ENCODE measurements around the gene SLC26A6. TPM values are rescaled to one million over a fixed set of nuclear protein-coding genes. Genes with fewer than 3 reads are reported as not detected.

SLC26A6 gene
- total and polyA plus RNA-seq, 2 of the 13 experiments (the other 11 are each of a cell fraction or from before 2014, with no cell fraction given) = 40.7 to 184 TPM

- TF ChIP-seq ZNF414 (CRISPR knock-in tag; IDR thresholded peaks at IDR 0.05) = peak; percentile 73; the same call in 1 of the 2 replicates
- 0 out of 2 replicates have a peak, but pooled peaks have one; percentile 59 for TF ChIP-seq ZNF670 (CRISPR knock-in tag; IDR thresholded peaks at IDR 0.05; ENCODE audit: borderline replicate concordance)
- no peak for TF ChIP-seq NBN (conservative IDR thresholded peaks at IDR 0.05)
- TF ChIP-seq ZMAT3 (CRISPR knock-in tag; conservative IDR thresholded peaks at IDR 0.05) = peak; percentile 89
- peak; percentile 73; the same call in 1 of the 2 replicates for TF ChIP-seq ZNF792 (CRISPR knock-in tag; IDR thresholded peaks at IDR 0.05)
- peak; percentile 24; the same call in 1 of the 2 replicates for TF ChIP-seq ZNF710 (CRISPR knock-in tag; IDR thresholded peaks at IDR 0.05; ENCODE audit: borderline replicate concordance)
- peak; percentile 83 for TF ChIP-seq ZNF263 (CRISPR knock-in tag; IDR thresholded peaks at IDR 0.05)
- no peak; the same call in 1 of the 2 replicates for TF ChIP-seq GFI1 (CRISPR knock-in tag; IDR thresholded peaks at IDR 0.05; ENCODE audit: borderline replicate concordance)
- TF ChIP-seq, protein P1, sequence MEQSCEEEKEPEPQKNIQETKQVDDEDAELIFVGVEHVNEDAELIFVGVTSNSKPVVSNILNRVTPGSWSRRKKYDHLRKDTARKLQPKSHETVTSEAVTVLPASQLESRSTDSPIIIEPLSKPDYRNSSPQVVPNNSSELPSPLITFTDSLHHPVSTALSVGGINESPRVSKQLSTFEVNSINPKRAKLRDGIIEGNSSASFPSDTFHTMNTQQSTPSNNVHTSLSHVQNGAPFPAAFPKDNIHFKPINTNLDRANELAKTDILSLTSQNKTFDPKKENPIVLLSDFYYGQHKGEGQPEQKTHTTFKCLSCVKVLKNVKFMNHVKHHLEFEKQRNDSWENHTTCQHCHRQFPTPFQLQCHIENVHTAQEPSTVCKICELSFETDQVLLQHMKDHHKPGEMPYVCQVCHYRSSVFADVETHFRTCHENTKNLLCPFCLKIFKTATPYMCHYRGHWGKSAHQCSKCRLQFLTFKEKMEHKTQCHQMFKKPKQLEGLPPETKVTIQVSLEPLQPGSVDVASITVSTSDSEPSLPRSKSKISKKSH (CRISPR knock-in tag; IDR thresholded peaks at IDR 0.05; ENCODE audit: borderline replicate concordance) = peak; percentile 27; the same call in 1 of the 2 replicates
- peak; percentile 85; the same call in 1 of the 2 replicates for TF ChIP-seq ZNF563 (CRISPR knock-in tag; IDR thresholded peaks at IDR 0.05)
- TF ChIP-seq ZNF142 (CRISPR knock-in tag; IDR thresholded peaks at IDR 0.05) = 0 out of 2 replicates have a peak, but pooled peaks have one; percentile 58
- peak; percentile 91; the same call in 1 of the 2 replicates for TF ChIP-seq FOXC1 (CRISPR knock-in tag; IDR thresholded peaks at IDR 0.05; ENCODE audit: borderline replicate concordance)
- TF ChIP-seq ZNF136 (CRISPR knock-in tag; IDR thresholded peaks at IDR 0.05; ENCODE audit: low read depth) = peak; percentile 40; the same call in 1 of the 2 replicates
- no peak; the same call in 1 of the 2 replicates for TF ChIP-seq ZNF782 (CRISPR knock-in tag; IDR thresholded peaks at IDR 0.05; ENCODE audit: borderline replicate concordance)
- peak; percentile 76; the same call in 1 of the 2 replicates for TF ChIP-seq ZNF431 (CRISPR knock-in tag; IDR thresholded peaks at IDR 0.05; ENCODE audit: borderline replicate concordance, low read depth)
- no peak for TF ChIP-seq HNRNPK (IDR thresholded peaks at IDR 0.05; ENCODE audit: low read depth, low read length, poor library complexity, severe bottlenecking)
Observed at GRCh38 chr3:48663489-48664312, 28.4 kb upstream of the SLC26A6 start (continued).

Data from HepG2 (cell line).